GM12878 (cell line): ENCODE results near the gene LMCD1. TPM values are rescaled to one million over a fixed set of nuclear protein-coding genes. Genes with fewer than 3 reads are reported as not detected.

Source experiments
- ATAC-seq: fragments of 200-7000 bp; cut with Tn5 transposase; 3 replicates; pipeline ENCODE4 v1.9.1; 2020; ENCODE audit warnings: mild to moderate bottlenecking, moderate library complexity
- BruUV-seq: library from RNA; stranded (reverse); fragments of 400-500 nt; replicated peaks from 2 replicates; lab custom pipeline; 2021; lab: Mats Ljungman, UMichigan
- CTCF ChIA-PET: fragments of 300-600 bp; sonication (Branson Sonifier 250); formaldehyde crosslinking; extraction: SDS; loops from one replicate; lab custom pipeline; 2021; ENCODE audit warnings: inconsistent platforms; lab: Yijun Ruan, JAX
- POLR2A ChIA-PET: fragments of 350-600 bp; formaldehyde crosslinking; extraction: SDS; loops from one replicate; lab custom pipeline; 2021; ENCODE audit warnings: inconsistent platforms; lab: Charles Lee
- RAD21 ChIA-PET: fragments of 300-600 bp; sonication (Branson Sonifier 250); formaldehyde crosslinking; loops from one replicate; lab custom pipeline; 2023; ENCODE audit warnings: antibody characterized with exemption; ENCODE audit not compliant: unreplicated experiment; lab: Charles Lee
- SMC1A ChIA-PET: fragments of 300-600 bp; sonication (Branson Sonifier 250); formaldehyde crosslinking; loops from one replicate; lab custom pipeline; 2023; ENCODE audit not compliant: unreplicated experiment, uncharacterized antibody; lab: Charles Lee
- DNase-seq: peaks from one replicate; pipeline ENCODE4 v3.0.0-alpha.2; 2011; ENCODE audit warnings: low read depth, low spot score
- FAIRE-seq: peaks from 3 replicates; lab custom pipeline; 2011; peaks lifted over from hg19 to GRCh38; lab: Jason Lieb, UNC
- H2AFZ ChIP-seq: 2 replicates; pipeline ENCODE4 v1.6.0; 2011; ENCODE audit warnings: low read depth, low read length, control low read depth; ENCODE audit not compliant: control insufficient read depth
- H3K27ac ChIP-seq: 2 replicates; pipeline ENCODE4 v1.5.1; 2011; ENCODE audit warnings: control low read depth; ENCODE audit not compliant: control insufficient read depth, insufficient read depth
- H3K27me3 ChIP-seq, 2 experiments: replicated peaks in 1 of 2; 2 replicates each; pipeline versions ENCODE4 v1.6.0 to v1.6.1; 2011; ENCODE audit warnings: low read length in 1 of 2; ENCODE audit not compliant: control insufficient read depth in 2 of 2, insufficient read depth in 2 of 2
- H3K36me3 ChIP-seq, 2 experiments: 2 replicates each; pipeline ENCODE4 v1.5.1; 2011; ENCODE audit warnings: low read length in 1 of 2; ENCODE audit not compliant: control insufficient read depth in 2 of 2, insufficient read depth in 2 of 2
- H3K4me1 ChIP-seq: 2 replicates; pipeline ENCODE4 v1.6.1; 2011; ENCODE audit warnings: mild to moderate bottlenecking, low read length, moderate library complexity, mixed read lengths; ENCODE audit not compliant: control insufficient read depth, insufficient read depth
- H3K4me2 ChIP-seq: 2 replicates; pipeline ENCODE4 v1.6.0; 2011; ENCODE audit warnings: control low read depth; ENCODE audit not compliant: control insufficient read depth, insufficient read depth
- H3K4me3 ChIP-seq: fragments of 200-600 bp; sonication (generic); 2 replicates; pipeline ENCODE4 v1.5.1; 2016
- H3K79me2 ChIP-seq: 2 replicates; pipeline ENCODE4 v1.6.0; 2011; ENCODE audit warnings: low read length; ENCODE audit not compliant: control insufficient read depth, insufficient read depth
- H3K9ac ChIP-seq: 2 replicates; pipeline ENCODE4 v1.8.0; 2011; ENCODE audit warnings: low read length, control low read depth, mixed read lengths; ENCODE audit not compliant: control insufficient read depth, insufficient read depth
- H3K9me3 ChIP-seq: replicated peaks from 3 replicates; pipeline ENCODE4 v1.5.1; 2011; ENCODE audit warnings: mild to moderate bottlenecking, low read length; ENCODE audit not compliant: control insufficient read depth, insufficient read depth
- H4K20me1 ChIP-seq: 2 replicates; pipeline ENCODE4 v1.6.0; 2011; ENCODE audit not compliant: control insufficient read depth, insufficient read depth
- FOXM1 ChIP-seq: IDR thresholded peaks from 2 replicates; pipeline ENCODE4 v1.6.1; 2012; ENCODE audit warnings: low read depth, mild to moderate bottlenecking, inconsistent platforms, low read length, moderate library complexity
- WGBS: methylation state at CpG from one replicate; pipeline ENCODE4 v1.1.6; 2016; ENCODE audit warnings: low lambda C conversion rate; ENCODE audit not compliant: insufficient replicate concordance, insufficient coverage; ENCODE audit errors: missing lambda C conversion rate; 5-methylcytosine and 5-hydroxymethylcytosine counted together
- in situ Hi-C: fragments of 300-500 bp; cut with MboI; formaldehyde crosslinking; loops from 9 replicates; pipeline ENCODE4 v1.14.3; 2018; ENCODE audit warnings: mixed read lengths
- intact Hi-C: fragments of 100-400 bp; cut with micrococcal nuclease; formaldehyde crosslinking; loops from one replicate; pipeline ENCODE4 v1.14.2; 2022; ENCODE audit not compliant: unreplicated experiment
- polyA plus RNA-seq, 11 experiments: library from polyadenylated mRNA; depleted of rRNA in 4 of 11; unstranded in 6 of 11; stranded (reverse) in 5 of 11; fragments of >200 nt; fragmentation: Nextera tagmentation in 4 of 11; fragmentation: Illumina TruSeq in 1 of 11; extraction: Ambion mirVana in 4 of 11; extraction: Trizol in 1 of 11; gene quantifications; 1 replicate in 1 of 11; 2 replicates in 10 of 11; pipeline versions ENCODE4 v1.2.1 to v1.2.3, GENCODE V29; 2011 to 2016; ENCODE audit warnings: inconsistent platforms in 2 of 11, missing spikeins in 2 of 11, low read depth in 1 of 11
- total RNA-seq, 4 experiments: library from RNA; depleted of rRNA in 3 of 4; stranded (reverse); fragments of >200 nt in 3 of 4; fragmentation: Illumina TruSeq in 1 of 4; extraction: Trizol in 1 of 4; gene quantifications; 2 replicates each; pipeline versions ENCODE4 v1.2.1 to v1.2.3, GENCODE V29; 2013 to 2021
- TF ChIP-seq, protein P1 (sequence below): fragments of 450-650 bp; IDR thresholded peaks from 2 replicates; pipeline ENCODE4 v1.6.1; 2017; ENCODE audit warnings: low read depth, mild to moderate bottlenecking, moderate library complexity
- TF ChIP-seq, protein P2 (sequence below): fragments of 450-650 bp; IDR thresholded peaks from 2 replicates; pipeline ENCODE4 v1.6.1; 2014; ENCODE audit warnings: mild to moderate bottlenecking

Gene LMCD1
- total and polyA plus RNA-seq, 10 of the 15 experiments (the other 5 are each of a cell fraction or from before 2014, with no cell fraction given) = 0.27 to 6.4 (median 1.7) TPM

DNA sequence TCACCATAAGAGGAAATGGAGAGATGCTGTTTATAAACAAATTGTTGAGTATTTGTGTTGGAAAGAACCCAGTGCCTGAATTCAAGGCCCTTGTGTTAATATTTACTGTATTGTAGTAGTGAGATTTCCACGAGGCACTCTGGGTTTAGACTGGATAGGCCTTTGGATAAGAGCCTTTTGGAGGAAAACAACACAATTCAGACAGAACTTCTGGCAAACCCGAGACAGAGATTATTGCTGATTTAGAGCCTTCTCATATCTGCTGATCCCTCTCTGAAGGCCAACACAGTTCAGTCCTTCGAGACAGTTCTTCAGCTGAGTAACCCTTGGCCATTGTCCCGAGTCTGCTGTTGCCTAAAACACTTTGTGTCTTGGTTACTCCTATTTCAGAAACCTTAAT lies 55.7 kb downstream of the LMCD1 start:
- no peaks in the 10 kb centered on the region for H3K9me3 ChIP-seq
- no TSS peak for BruUV-seq
- RAD21 ChIA-PET = no interaction called here

DNA sequence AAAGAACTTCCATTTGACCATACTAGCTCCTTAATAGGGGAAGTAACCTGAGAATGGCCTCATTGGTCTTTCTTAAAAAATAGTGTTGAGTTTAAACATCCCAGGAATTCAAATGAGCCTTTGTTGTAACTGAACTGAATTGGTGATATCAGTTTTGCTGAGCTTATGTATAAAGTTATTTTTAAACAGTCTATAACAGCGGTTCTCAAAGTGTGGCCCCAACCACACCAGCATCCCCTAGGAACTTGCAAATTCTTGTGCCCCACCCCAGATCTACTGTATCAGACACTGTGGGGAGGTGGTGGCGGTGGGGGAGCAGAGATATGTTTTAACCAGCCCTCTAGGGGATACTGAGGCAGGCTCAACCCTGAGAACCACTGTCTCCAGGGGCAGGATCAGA lies 57.0 kb downstream of the LMCD1 start:
- H3K36me3 ChIP-seq = no peaks in the 10 kb centered on the region
- RAD21 ChIA-PET = no interaction called here
- SMC1A ChIA-PET = interaction anchor here (1.1 kb wide), 1 partner anchor 55 kb away, joined by 4 read pairs; no protein-coding TSS in a partner anchor
- BruUV-seq = no TSS peak
- no peak overlapping the region for H2AFZ ChIP-seq
- no peak overlapping the region for H3K4me3 ChIP-seq
- no peaks in the 10 kb centered on the region for H3K27me3 ChIP-seq
- no peaks in the 10 kb centered on the region for H4K20me1 ChIP-seq
- TF ChIP-seq, protein P1, sequence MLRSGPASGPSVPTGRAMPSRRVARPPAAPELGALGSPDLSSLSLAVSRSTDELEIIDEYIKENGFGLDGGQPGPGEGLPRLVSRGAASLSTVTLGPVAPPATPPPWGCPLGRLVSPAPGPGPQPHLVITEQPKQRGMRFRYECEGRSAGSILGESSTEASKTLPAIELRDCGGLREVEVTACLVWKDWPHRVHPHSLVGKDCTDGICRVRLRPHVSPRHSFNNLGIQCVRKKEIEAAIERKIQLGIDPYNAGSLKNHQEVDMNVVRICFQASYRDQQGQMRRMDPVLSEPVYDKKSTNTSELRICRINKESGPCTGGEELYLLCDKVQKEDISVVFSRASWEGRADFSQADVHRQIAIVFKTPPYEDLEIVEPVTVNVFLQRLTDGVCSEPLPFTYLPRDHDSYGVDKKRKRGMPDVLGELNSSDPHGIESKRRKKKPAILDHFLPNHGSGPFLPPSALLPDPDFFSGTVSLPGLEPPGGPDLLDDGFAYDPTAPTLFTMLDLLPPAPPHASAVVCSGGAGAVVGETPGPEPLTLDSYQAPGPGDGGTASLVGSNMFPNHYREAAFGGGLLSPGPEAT = no peak
- FAIRE-seq (no peak), ATAC-seq (no peak), DNase-seq (no peak)
- CTCF ChIA-PET = no interaction called here
- H3K9me3 ChIP-seq = no peaks in the 10 kb centered on the region
- POLR2A ChIA-PET = no interaction called here
- intact Hi-C loops (no loop called here), in situ Hi-C loops (no loop called here)
- no peak overlapping the region for H3K4me2 ChIP-seq
- no peaks in the 10 kb centered on the region for H3K4me1 ChIP-seq
- no peak overlapping the region for H3K9ac ChIP-seq
- 48% methylated on average over 2 of the region's 2 CpGs for WGBS
- no peaks in the 10 kb centered on the region for H3K79me2 ChIP-seq
- H3K27ac ChIP-seq = no peak overlapping the region

More for the DNA sequence above, 55.7 kb downstream of the LMCD1 start:
- POLR2A ChIA-PET = no interaction called here
- CTCF ChIA-PET = no interaction called here
- no peaks in the 10 kb centered on the region for H4K20me1 ChIP-seq
- no peaks in the 10 kb centered on the region for H3K27me3 ChIP-seq
- no peaks in the 10 kb centered on the region for H3K36me3 ChIP-seq
- in situ Hi-C loops (no loop called here), intact Hi-C loops (no loop called here)
- H3K4me3 ChIP-seq = no peak overlapping the region
- no peak for FAIRE-seq
- no peak overlapping the region for H3K4me2 ChIP-seq
- WGBS = 39% methylated on average over 4 of the region's 4 CpGs
- no peaks in the 10 kb centered on the region for H3K4me1 ChIP-seq
- no peak overlapping the region for H3K27ac ChIP-seq
- TF ChIP-seq, protein P2, sequence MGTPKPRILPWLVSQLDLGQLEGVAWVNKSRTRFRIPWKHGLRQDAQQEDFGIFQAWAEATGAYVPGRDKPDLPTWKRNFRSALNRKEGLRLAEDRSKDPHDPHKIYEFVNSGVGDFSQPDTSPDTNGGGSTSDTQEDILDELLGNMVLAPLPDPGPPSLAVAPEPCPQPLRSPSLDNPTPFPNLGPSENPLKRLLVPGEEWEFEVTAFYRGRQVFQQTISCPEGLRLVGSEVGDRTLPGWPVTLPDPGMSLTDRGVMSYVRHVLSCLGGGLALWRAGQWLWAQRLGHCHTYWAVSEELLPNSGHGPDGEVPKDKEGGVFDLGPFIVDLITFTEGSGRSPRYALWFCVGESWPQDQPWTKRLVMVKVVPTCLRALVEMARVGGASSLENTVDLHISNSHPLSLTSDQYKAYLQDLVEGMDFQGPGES = no peak
- TF ChIP-seq FOXM1 = no peak
- DNase-seq = no peak
- H3K79me2 ChIP-seq = no peaks in the 10 kb centered on the region
- no peak for ATAC-seq
- H3K9ac ChIP-seq = no peak overlapping the region
- SMC1A ChIA-PET = no interaction called here
- H2AFZ ChIP-seq = no peak overlapping the region
